B cell (primary cell): Measurements from ENCODE around the gene TAS1R2. TPM values are rescaled to one million over a fixed set of nuclear protein-coding genes. Genes with fewer than 3 reads are reported as not detected.

ENCODE experiments used
- ATAC-seq: fragments of 200-7000 bp; cut with Tn5 transposase; one replicate; pipeline ENCODE4 v1.10.0; 2021; ENCODE audit warnings: low read depth, mild to moderate bottlenecking, moderate number of reproducible peaks, moderate library complexity
- CTCF ChIA-PET: fragments of 350-600 bp; sonication (Branson Sonifier 250); formaldehyde crosslinking; loops from one replicate; lab custom pipeline; 2021; ENCODE audit warnings: antibody characterized with exemption, inconsistent platforms; lab: Charles Lee
- POLR2A ChIA-PET: fragments of 350-600 bp; sonication (Branson Sonifier 250); formaldehyde crosslinking; loops from one replicate; lab custom pipeline; 2021; ENCODE audit warnings: antibody characterized with exemption; lab: Charles Lee
- DNase-seq: peaks from one replicate; pipeline ENCODE4 v3.0.0; 2013
- H2AFZ ChIP-seq: 2 replicates; pipeline ENCODE4 v1.6.1; 2012; ENCODE audit warnings: mild to moderate bottlenecking, low read depth, low read length; ENCODE audit not compliant: insufficient read depth, poor library complexity, severe bottlenecking
- H3K27ac ChIP-seq, 2 donors: 1 replicate in 1 of 2; 2 replicates in 1 of 2; pipeline ENCODE4 v1.5.1; 2012 to 2013; ENCODE audit warnings: low read length in 2 of 2, mild to moderate bottlenecking in 2 of 2, moderate library complexity in 1 of 2
- H3K27me3 ChIP-seq, 4 experiments: fragments of 200-600 bp in 1 of 4; sonication (generic) in 1 of 4; replicated peaks in 1 of 4; 1 replicate in 2 of 4; 2 replicates in 2 of 4; pipeline versions ENCODE4 v1.6.1 to v1.7.0; 2013 to 2016; ENCODE audit warnings: low read length in 3 of 4, mild to moderate bottlenecking in 2 of 4, mixed read lengths in 1 of 4, moderate library complexity in 1 of 4; ENCODE audit not compliant: insufficient read depth in 4 of 4, control insufficient read depth in 3 of 4; ENCODE audit errors: control extremely low read depth in 1 of 4
- H3K36me3 ChIP-seq, 2 experiments: replicated peaks in 1 of 2; 1 replicate in 1 of 2; 2 replicates in 1 of 2; pipeline versions ENCODE4 v1.6.1 to v1.7.1; 2013; ENCODE audit warnings: low read length in 1 of 2; ENCODE audit not compliant: insufficient read depth in 2 of 2, control insufficient read depth in 1 of 2; ENCODE audit errors: control extremely low read depth in 1 of 2, extremely low read depth in 1 of 2
- H3K4me1 ChIP-seq, 2 donors: fragments of 200-600 bp in 1 of 2; sonication (generic) in 1 of 2; 1 replicate in 1 of 2; 2 replicates in 1 of 2; pipeline versions ENCODE4 v1.5.1 to v1.6.1; 2013 to 2017; ENCODE audit warnings: low read length in 2 of 2; ENCODE audit not compliant: control insufficient read depth in 2 of 2, insufficient read depth in 2 of 2
- H3K4me2 ChIP-seq: replicated peaks from 2 replicates; pipeline ENCODE3; 2012; ENCODE audit warnings: mild to moderate bottlenecking, low read depth, low read length; ENCODE audit not compliant: poor library complexity, severe bottlenecking
- H3K4me3 ChIP-seq, 5 experiments: fragments of 200-600 bp in 1 of 5; sonication (generic) in 1 of 5; 1 replicate in 3 of 5; 2 replicates in 2 of 5; pipeline versions ENCODE4 v1.5.1 to v1.7.0; 2011 to 2016; ENCODE audit warnings: low read length in 4 of 5, mild to moderate bottlenecking in 4 of 5, low read depth in 2 of 5, control low read depth in 1 of 5, moderate library complexity in 1 of 5; ENCODE audit not compliant: insufficient read depth in 1 of 5; ENCODE audit errors: control extremely low read depth in 1 of 5, extremely low read depth in 1 of 5
- H3K79me2 ChIP-seq: fragments of 200-600 bp; sonication (generic); one replicate; pipeline ENCODE4 v1.6.0; 2016; ENCODE audit warnings: low read length; ENCODE audit not compliant: control insufficient read depth, insufficient read depth
- H3K9ac ChIP-seq: fragments of 200-600 bp; sonication (generic); 2 replicates; pipeline ENCODE4 v1.6.1; 2017; ENCODE audit warnings: mild to moderate bottlenecking, low read length, moderate library complexity
- H3K9me3 ChIP-seq, 3 donors: one replicate each; pipeline versions ENCODE4 v1.6.1 to v1.7.1; 2013; ENCODE audit warnings: low read length in 2 of 3; ENCODE audit not compliant: control insufficient read depth in 2 of 3, insufficient read depth in 1 of 3; ENCODE audit errors: control extremely low read depth in 1 of 3
- H4K20me1 ChIP-seq: 2 replicates; pipeline ENCODE4 v1.6.0; 2012; ENCODE audit warnings: mild to moderate bottlenecking, low read length; ENCODE audit not compliant: insufficient read depth, control insufficient read depth, poor library complexity, severe bottlenecking
- H3K27ac Mint-ChIP-seq: one replicate; pipeline ENCODE4 v1.8.0; 2021; ENCODE audit warnings: mixed read lengths
- H3K27me3 Mint-ChIP-seq: one replicate; pipeline ENCODE4 v1.8.0; 2021; ENCODE audit warnings: mixed read lengths
- H3K4me1 Mint-ChIP-seq: one replicate; pipeline ENCODE4 v1.8.0; 2021; ENCODE audit warnings: mixed read lengths
- H3K4me3 Mint-ChIP-seq: one replicate; pipeline ENCODE4 v1.8.0; 2021; ENCODE audit warnings: mixed read lengths
- H3K9me3 Mint-ChIP-seq: one replicate; pipeline ENCODE4 v1.8.0; 2022; ENCODE audit warnings: mixed read lengths; ENCODE audit not compliant: insufficient read depth
- EZH2 ChIP-seq: IDR thresholded peaks from 2 replicates; pipeline ENCODE4 v1.6.1; 2012; ENCODE audit warnings: borderline replicate concordance, low read depth, mild to moderate bottlenecking, moderate library complexity, low read length; ENCODE audit not compliant: insufficient read depth, poor library complexity, severe bottlenecking
- WGBS: methylation state at CpG from one replicate; pipeline ENCODE4 v1.1.5; 2013; ENCODE audit warnings: missing lambda C conversion rate; ENCODE audit not compliant: insufficient coverage; 5-methylcytosine and 5-hydroxymethylcytosine counted together
- intact Hi-C: fragments of 100-400 bp; cut with micrococcal nuclease; formaldehyde crosslinking; loops from one replicate; pipeline ENCODE4 v1.10.0; 2022
- polyA plus RNA-seq: library from polyadenylated mRNA; depleted of rRNA; stranded (reverse); fragments of >200 nt; gene quantifications from 2 replicates; pipeline ENCODE4 v1.2.3, GENCODE V29; 2012
- total RNA-seq, 2 donors: library from RNA; stranded (reverse); fragments of 120-200 nt in 1 of 2; gene quantifications; 1 replicate in 1 of 2; 2 replicates in 1 of 2; pipeline versions ENCODE4 v1.2.3 to v1.2.4, GENCODE V29; 2013 to 2022
- TF ChIP-seq, protein P1 (sequence below): fragments of 200-600 bp; IDR thresholded peaks from one replicate; pipeline ENCODE4 v1.8.0; 2022; ENCODE audit warnings: antibody characterized with exemption, mild to moderate bottlenecking

Gene TAS1R2
- total and polyA plus RNA-seq, 2 donors (not counting 1 experiment from before 2014, with no cell fraction given) = not detected

GRCh38 chr1:18805150-18805879 is 54.1 kb downstream of the TAS1R2 start:
- Histone ChIP-seq H2AFZ (no peak overlapping the region), H3K4me1 (no peaks in the 10 kb centered on the region), H3K4me3 (no peak overlapping the region), H3K9me3 (peaks cover 0 to 7% (median 0%) of the 10 kb centered on the region in 3 donors), H3K79me2 (no peaks in the 10 kb centered on the region), H3K27me3 (peaks cover 0 to 5% (median 0%) of the 10 kb centered on the region in 4 experiments), H4K20me1 (no peaks in the 10 kb centered on the region), H3K4me2 (no peak overlapping the region), H3K36me3 (no peaks in the 10 kb centered on the region), H3K27ac (no peak overlapping the region), H3K9ac (no peak overlapping the region)
- POLR2A ChIA-PET = no interaction called here
- ATAC-seq (no peak), DNase-seq (no peak)
- WGBS = 47% methylated on average over 13 of the region's 15 CpGs
- Mint-ChIP-seq H3K27me3 (peaks cover 18% of the 10 kb centered on the region), H3K4me1 (no peaks in the 10 kb centered on the region), H3K4me3 (no peak overlapping the region), H3K9me3 (no peaks in the 10 kb centered on the region), H3K27ac (no peak overlapping the region)
- TF ChIP-seq, protein P1, sequence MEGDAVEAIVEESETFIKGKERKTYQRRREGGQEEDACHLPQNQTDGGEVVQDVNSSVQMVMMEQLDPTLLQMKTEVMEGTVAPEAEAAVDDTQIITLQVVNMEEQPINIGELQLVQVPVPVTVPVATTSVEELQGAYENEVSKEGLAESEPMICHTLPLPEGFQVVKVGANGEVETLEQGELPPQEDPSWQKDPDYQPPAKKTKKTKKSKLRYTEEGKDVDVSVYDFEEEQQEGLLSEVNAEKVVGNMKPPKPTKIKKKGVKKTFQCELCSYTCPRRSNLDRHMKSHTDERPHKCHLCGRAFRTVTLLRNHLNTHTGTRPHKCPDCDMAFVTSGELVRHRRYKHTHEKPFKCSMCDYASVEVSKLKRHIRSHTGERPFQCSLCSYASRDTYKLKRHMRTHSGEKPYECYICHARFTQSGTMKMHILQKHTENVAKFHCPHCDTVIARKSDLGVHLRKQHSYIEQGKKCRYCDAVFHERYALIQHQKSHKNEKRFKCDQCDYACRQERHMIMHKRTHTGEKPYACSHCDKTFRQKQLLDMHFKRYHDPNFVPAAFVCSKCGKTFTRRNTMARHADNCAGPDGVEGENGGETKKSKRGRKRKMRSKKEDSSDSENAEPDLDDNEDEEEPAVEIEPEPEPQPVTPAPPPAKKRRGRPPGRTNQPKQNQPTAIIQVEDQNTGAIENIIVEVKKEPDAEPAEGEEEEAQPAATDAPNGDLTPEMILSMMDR = no peak
- TF ChIP-seq EZH2 = no peak
- CTCF ChIA-PET = no interaction called here
- intact Hi-C loops = no loop called here

GRCh38 chr1:18803851-18804250 is 55.6 kb downstream of the TAS1R2 start:
- H3K27me3 Mint-ChIP-seq = peaks cover 18% of the 10 kb centered on the region
- TF ChIP-seq, protein P1 = no peak
- no peak for TF ChIP-seq EZH2
- no peaks in the 10 kb centered on the region for H3K79me2 ChIP-seq
- 70% methylated on average over 10 of the region's 10 CpGs for WGBS
- H3K9me3 ChIP-seq = peaks cover 0 to 8% (median 0%) of the 10 kb centered on the region in 3 donors
- ChIA-PET CTCF (no interaction called here), POLR2A (no interaction called here)
- H3K27ac ChIP-seq = no peak overlapping the region
- no peak overlapping the region for H3K27ac Mint-ChIP-seq
- ATAC-seq (no peak), DNase-seq (no peak)
- intact Hi-C loops = no loop called here
- H3K4me1 ChIP-seq = no peaks in the 10 kb centered on the region
- H4K20me1 ChIP-seq = no peaks in the 10 kb centered on the region
- H3K4me1 Mint-ChIP-seq = no peaks in the 10 kb centered on the region
- no peak overlapping the region for H2AFZ ChIP-seq
- H3K4me3 ChIP-seq = no peak overlapping the region
- H3K9ac ChIP-seq = no peak overlapping the region
- H3K9me3 Mint-ChIP-seq = no peaks in the 10 kb centered on the region
- peaks cover 0 to 5% (median 0%) of the 10 kb centered on the region in 4 experiments for H3K27me3 ChIP-seq
- no peak overlapping the region for H3K4me2 ChIP-seq
- no peak overlapping the region for H3K4me3 Mint-ChIP-seq
- H3K36me3 ChIP-seq = no peaks in the 10 kb centered on the region
